ENCODE measurements around the gene TAF11L12.
"Not testable (repeated sequence)": the region's sequence is repeated elsewhere in the genome, so short reads cannot be mapped to it uniquely, and the experiment has no call there.

The TAF11L12 gene

GRCh38 chr5:17610092-17610491 lies at the start of gene TAF11L12:
Gene TAF11L12, plus strand, starts transcription at chr5:17610392.
- not testable (repeated sequence) for TF ChIP-seq EP300 (IDR thresholded peaks at IDR 0.05; ENCODE audit: borderline replicate concordance); ZBTB7A (IDR thresholded peaks at IDR 0.05; ENCODE audit: low read depth); TCF12 (IDR thresholded peaks at IDR 0.05; ENCODE audit: low read depth)

DNA sequence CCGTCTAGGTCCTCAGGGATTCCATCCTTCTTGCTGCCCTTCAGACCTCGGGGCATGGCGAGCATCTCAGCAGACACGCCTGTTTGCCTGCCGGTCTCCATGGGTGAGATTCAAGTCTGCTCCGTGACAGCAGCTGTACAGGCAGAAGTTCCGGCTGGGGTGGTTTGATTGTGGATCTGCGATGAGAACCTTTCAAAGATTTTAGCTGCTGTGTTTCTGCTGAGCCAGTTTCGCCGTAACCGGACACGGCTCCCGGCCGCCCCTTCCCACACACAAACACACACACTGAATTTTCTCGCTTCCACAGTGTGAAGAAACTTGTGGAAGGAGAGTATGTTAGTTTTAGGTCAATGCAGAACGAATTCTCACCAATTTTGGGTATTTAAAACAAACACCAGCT lies 24.5 kb upstream of the TAF11L12 start, which contains the start of gene TAF11L7:
TSS of gene TAF11L7 (minus strand) at position 101 of the 400 bp plus-strand sequence.
- TF ChIP-seq CREB1, RAD21, YY1 (IDR thresholded peaks at IDR 0.05; ENCODE audit: low read depth): not testable (repeated sequence)

DNA sequence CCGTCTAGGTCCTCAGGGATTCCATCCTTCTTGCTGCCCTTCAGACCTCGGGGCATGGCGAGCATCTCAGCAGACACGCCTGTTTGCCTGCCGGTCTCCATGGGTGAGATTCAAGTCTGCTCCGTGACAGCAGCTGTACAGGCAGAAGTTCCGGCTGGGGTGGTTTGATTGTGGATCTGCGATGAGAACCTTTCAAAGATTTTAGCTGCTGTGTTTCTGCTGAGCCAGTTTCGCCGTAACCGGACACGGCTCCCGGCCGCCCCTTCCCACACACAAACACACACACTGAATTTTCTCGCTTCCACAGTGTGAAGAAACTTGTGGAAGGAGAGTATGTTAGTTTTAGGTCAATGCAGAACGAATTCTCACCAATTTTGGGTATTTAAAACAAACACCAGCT lies 19.3 kb upstream of the TAF11L12 start, which contains the start of gene TAF11L8:
TSS of gene TAF11L8 (minus strand) at position 101 of the 400 bp plus-strand sequence.
- TF ChIP-seq TCF12, CREB1 (IDR thresholded peaks at IDR 0.05; ENCODE audit: low read depth): not testable (repeated sequence)
- TF ChIP-seq, protein P1, sequence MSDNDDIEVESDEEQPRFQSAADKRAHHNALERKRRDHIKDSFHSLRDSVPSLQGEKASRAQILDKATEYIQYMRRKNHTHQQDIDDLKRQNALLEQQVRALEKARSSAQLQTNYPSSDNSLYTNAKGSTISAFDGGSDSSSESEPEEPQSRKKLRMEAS (IDR thresholded peaks at IDR 0.05) = not testable (repeated sequence)

GRCh38 chr5:17594255-17594654 lies 15.9 kb upstream of the TAF11L12 start, which contains the start of gene TAF11L9:
Gene TAF11L9, minus strand, starts transcription at chr5:17594394.
- TF ChIP-seq CREB1 (IDR thresholded peaks at IDR 0.05; ENCODE audit: low read depth); TAF1 (IDR thresholded peaks at IDR 0.05; ENCODE audit: low read depth); EP300 (IDR thresholded peaks at IDR 0.05; ENCODE audit: borderline replicate concordance): not testable (repeated sequence)

DNA sequence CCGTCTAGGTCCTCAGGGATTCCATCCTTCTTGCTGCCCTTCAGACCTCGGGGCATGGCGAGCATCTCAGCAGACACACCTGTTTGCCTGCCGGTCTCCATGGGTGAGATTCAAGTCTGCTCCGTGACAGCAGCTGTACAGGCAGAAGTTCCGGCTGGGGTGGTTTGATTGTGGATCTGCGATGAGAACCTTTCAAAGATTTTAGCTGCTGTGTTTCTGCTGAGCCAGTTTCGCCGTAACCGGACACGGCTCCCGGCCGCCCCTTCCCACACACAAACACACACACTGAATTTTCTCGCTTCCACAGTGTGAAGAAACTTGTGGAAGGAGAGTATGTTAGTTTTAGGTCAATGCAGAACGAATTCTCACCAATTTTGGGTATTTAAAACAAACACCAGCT lies 12.5 kb upstream of the TAF11L12 start, which contains the start of gene TAF11L10:
TSS of gene TAF11L10 (minus strand) at position 101 of the 400 bp plus-strand sequence.
- TF ChIP-seq TAF1 (IDR thresholded peaks at IDR 0.05; ENCODE audit: low read depth); NFIC (IDR thresholded peaks at IDR 0.05); ZBTB7A (IDR thresholded peaks at IDR 0.05; ENCODE audit: low read depth): not testable (repeated sequence)

DNA sequence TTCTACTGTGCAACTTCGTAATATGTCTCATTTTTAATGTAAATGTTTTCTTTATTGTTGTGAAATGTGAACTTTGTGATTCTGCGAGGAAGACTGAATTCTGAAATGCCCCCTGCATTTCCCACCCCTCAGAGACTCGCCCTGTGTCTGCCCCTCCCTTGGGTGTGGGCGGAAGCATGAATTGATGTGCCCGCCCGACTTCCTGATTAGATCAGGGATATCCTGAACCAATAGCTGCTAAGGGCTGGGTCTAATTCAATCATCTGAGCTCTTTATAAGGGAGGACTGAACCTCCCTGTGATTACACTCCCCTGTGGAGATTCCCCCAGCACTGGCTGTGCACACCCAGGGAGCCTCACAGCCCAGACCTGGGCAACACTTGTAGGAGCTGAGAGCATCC lies 6.3 kb upstream of the TAF11L12 start, which contains the start of gene TAF11L11:
TSS of gene TAF11L11 (plus strand) at position 304 of the 400 bp plus-strand sequence.
- not testable (repeated sequence) for TF ChIP-seq EGR1 (IDR thresholded peaks at IDR 0.05); CREB1 (IDR thresholded peaks at IDR 0.05; ENCODE audit: low read depth); TEAD4 (IDR thresholded peaks at IDR 0.05)

DNA sequence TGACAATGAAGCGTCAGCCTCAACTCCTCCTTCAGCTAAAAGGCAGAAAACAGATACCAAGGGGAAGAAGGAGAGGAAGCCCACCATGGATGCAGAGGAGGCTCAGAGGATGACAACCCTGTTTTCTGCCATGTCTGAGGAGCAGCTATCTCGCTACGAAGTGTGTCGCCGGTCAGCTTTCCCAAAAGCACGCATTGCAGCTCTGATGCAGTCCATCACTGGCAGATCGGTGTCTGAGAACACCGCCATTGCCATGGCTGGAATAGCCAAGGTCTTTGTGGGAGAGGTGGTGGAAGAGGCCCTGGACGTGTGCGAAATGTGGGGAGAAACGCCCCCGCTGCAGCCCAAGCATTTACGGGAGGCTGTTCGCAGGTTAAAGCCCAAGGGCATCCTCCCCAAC lies 5.2 kb upstream of the TAF11L12 start:
- no peak for TF ChIP-seq CREB1 (IDR thresholded peaks at IDR 0.05; ENCODE audit: low read depth)
- TF ChIP-seq EGR1 (IDR thresholded peaks at IDR 0.05) = no peak

GRCh38 chr5:17614872-17615605 lies 4.8 kb downstream of the TAF11L12 start:
- TF ChIP-seq, protein P1 (IDR thresholded peaks at IDR 0.05) = no peak
- TF ChIP-seq YY1 (IDR thresholded peaks at IDR 0.05; ENCODE audit: low read depth) (no peak), TEAD4 (IDR thresholded peaks at IDR 0.05) (no peak), NFIC (IDR thresholded peaks at IDR 0.05) (no peak), EP300 (IDR thresholded peaks at IDR 0.05; ENCODE audit: borderline replicate concordance) (no peak), FOXM1 (IDR thresholded peaks at IDR 0.05; ENCODE audit: borderline replicate concordance, low read depth) (no peak)

DNA sequence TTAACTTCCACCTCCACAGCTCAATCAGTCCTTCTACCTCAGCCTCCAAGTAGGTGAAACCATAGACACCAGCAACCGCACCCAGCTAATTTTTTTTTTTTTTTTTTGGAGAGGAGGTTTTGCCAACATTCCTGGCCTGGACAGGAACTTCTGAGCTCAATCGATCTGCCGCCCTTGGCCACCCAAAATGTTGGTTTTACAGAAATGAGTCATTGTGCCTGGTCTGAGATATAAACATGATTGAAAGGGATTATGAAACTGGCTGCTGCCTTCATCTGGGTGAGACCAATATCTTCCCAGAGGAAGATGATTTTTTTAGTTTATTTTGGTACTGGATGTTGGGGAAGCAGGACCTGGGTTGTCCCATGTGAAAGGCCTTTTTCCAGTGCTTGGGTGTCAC lies 9.2 kb downstream of the TAF11L12 start:
- TF ChIP-seq, protein P2, sequence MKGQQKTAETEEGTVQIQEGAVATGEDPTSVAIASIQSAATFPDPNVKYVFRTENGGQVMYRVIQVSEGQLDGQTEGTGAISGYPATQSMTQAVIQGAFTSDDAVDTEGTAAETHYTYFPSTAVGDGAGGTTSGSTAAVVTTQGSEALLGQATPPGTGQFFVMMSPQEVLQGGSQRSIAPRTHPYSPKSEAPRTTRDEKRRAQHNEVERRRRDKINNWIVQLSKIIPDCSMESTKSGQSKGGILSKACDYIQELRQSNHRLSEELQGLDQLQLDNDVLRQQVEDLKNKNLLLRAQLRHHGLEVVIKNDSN (IDR thresholded peaks at IDR 0.05) = no peak
- TF ChIP-seq CREB1 (IDR thresholded peaks at IDR 0.05; ENCODE audit: low read depth) (no peak), EP300 (IDR thresholded peaks at IDR 0.05; ENCODE audit: borderline replicate concordance) (no peak), TEAD4 (IDR thresholded peaks at IDR 0.05) (no peak), FOXM1 (IDR thresholded peaks at IDR 0.05; ENCODE audit: borderline replicate concordance, low read depth) (no peak), ZBTB7A (IDR thresholded peaks at IDR 0.05; ENCODE audit: low read depth) (no peak), EGR1 (IDR thresholded peaks at IDR 0.05) (no peak), YY1 (IDR thresholded peaks at IDR 0.05; ENCODE audit: low read depth) (no peak), RAD21 (IDR thresholded peaks at IDR 0.05; ENCODE audit: low read depth) (no peak), TCF12 (IDR thresholded peaks at IDR 0.05; ENCODE audit: low read depth) (no peak), TAF1 (IDR thresholded peaks at IDR 0.05; ENCODE audit: low read depth) (no peak), NFIC (IDR thresholded peaks at IDR 0.05) (no peak), CEBPB (IDR thresholded peaks at IDR 0.05) (no peak)
- TF ChIP-seq, protein P3, sequence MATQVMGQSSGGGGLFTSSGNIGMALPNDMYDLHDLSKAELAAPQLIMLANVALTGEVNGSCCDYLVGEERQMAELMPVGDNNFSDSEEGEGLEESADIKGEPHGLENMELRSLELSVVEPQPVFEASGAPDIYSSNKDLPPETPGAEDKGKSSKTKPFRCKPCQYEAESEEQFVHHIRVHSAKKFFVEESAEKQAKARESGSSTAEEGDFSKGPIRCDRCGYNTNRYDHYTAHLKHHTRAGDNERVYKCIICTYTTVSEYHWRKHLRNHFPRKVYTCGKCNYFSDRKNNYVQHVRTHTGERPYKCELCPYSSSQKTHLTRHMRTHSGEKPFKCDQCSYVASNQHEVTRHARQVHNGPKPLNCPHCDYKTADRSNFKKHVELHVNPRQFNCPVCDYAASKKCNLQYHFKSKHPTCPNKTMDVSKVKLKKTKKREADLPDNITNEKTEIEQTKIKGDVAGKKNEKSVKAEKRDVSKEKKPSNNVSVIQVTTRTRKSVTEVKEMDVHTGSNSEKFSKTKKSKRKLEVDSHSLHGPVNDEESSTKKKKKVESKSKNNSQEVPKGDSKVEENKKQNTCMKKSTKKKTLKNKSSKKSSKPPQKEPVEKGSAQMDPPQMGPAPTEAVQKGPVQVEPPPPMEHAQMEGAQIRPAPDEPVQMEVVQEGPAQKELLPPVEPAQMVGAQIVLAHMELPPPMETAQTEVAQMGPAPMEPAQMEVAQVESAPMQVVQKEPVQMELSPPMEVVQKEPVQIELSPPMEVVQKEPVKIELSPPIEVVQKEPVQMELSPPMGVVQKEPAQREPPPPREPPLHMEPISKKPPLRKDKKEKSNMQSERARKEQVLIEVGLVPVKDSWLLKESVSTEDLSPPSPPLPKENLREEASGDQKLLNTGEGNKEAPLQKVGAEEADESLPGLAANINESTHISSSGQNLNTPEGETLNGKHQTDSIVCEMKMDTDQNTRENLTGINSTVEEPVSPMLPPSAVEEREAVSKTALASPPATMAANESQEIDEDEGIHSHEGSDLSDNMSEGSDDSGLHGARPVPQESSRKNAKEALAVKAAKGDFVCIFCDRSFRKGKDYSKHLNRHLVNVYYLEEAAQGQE (IDR thresholded peaks at IDR 0.05; ENCODE audit: low read depth) = no peak
- TF ChIP-seq, protein P1 (IDR thresholded peaks at IDR 0.05) = no peak

Measured in Ishikawa (cell line).